Stimulated activated naive CD4-positive, alpha-beta T cell treated with Interleukin-2 at 50 U/mL for 16 hours (primary cell): Measurements from ENCODE around the gene BAHCC1.

Experiments used
- DNase-seq: peaks from one replicate; lab custom pipeline; 2025; lab: John Stamatoyannopoulos, UW

Gene BAHCC1

GRCh38 chr17:81367171-81367570 lies 28.1 kb upstream of the BAHCC1 start:
- DNase-seq, result no peak

DNA sequence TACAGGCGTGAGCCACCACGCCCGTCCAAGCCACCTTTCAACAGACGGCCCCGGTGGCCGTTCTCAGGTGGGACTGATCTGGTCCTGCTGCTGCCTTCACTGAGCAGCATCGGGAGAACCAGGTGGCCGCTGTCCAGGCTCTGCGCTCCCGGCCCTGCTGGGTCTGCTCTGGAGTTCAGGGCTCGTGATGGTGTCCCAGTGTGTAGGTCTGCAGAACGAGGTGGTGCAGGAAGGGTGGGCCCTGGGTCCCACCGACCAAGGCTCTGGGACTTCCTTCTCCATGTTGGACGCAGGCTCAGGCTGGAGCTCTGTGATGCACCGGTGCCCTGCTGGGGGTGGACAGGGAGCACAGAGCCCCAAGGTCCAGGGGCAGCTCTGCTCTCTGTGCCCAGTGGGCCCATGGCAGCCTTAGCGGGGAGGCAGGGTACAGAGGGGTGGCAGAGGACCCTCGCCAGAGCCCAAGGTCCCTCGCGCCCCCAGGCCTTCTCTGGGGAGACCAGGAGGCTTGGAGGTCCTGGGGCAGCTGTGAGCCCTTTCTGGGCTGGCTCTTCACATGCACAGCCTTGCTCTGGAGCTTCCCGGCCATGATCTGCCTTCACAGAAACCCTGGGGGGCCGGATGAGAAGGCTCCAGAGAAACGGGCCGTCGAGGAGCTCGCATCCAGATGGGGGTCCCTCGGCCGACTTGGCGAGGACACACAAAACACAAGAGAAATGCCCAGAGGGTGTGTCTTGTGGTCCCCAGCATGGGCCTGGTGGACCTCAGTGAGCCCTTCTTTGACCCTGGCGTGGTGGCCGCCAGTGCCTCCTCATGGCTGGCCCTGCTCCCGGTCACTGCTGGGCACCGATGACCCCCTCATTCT lies 26.9 kb upstream of the BAHCC1 start:
- no peak for DNase-seq

DNA sequence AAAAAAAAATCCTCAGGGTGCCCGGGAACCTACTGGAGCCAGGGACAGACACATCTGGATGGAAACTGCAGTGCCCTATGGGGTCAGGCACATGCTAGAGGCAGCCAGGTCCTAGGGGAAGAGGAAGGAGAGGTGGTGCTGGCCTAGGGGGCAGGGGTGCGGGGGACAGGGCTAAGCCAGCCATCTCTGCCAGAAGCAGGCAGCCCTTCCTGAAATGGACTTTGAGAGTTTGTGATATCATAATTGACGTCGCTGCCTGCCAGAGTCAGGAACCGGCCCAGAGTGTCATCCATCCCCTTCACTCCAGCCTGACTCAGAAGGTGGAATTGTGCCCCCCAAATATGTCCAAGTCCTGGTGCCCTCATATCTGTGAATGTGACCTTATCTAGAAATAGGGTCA lies 25.0 kb upstream of the BAHCC1 start:
- no peak for DNase-seq

DNA sequence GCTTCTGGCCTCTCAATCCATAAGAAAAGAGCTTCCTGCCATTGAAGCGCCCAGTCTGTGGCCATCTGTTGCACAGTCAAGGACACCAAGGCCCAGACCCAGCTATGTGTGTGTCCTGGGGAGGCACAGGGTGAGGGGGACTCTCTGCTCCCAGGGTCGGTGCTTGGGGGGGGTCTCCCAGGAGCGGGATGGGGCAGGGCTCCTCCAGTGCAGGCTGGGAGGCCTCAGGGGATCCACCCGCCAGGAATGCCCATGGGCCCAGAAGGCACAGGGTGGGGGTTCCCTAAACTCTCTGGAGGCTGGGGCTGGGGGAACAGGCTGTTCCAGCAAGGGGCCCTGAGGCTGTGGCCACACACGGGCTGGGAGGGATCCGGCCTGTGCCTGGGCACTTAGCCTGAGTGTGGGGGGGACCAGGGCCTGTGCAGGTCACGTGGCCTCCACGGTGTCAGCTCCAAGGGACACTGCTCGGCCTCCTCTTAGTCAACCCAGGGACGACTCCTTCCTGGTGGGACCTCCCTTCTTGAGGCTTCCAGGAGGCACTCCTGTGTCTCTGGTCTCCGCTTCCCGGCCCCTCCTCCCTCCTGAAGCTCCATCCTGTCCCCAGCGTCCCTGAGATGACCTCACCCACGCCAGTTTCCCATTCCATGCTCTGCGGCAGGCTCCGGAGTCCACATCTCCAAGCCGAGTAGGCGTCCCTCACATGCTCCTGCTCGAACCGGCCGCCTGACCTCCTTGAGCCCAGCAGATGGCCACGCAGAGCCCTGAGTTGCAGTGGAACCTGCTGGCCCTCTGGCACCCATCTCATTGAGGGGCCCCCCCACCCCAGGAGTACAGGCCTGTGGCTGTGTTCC lies 23.1 kb upstream of the BAHCC1 start:
- no peak for DNase-seq

- no peak for DNase-seq
Observed at GRCh38 chr17:81373536-81374160, 21.6 kb upstream of the BAHCC1 start.

GRCh38 chr17:81374890-81375289 lies 20.4 kb upstream of the BAHCC1 start:
- DNase-seq, result no peak

DNA sequence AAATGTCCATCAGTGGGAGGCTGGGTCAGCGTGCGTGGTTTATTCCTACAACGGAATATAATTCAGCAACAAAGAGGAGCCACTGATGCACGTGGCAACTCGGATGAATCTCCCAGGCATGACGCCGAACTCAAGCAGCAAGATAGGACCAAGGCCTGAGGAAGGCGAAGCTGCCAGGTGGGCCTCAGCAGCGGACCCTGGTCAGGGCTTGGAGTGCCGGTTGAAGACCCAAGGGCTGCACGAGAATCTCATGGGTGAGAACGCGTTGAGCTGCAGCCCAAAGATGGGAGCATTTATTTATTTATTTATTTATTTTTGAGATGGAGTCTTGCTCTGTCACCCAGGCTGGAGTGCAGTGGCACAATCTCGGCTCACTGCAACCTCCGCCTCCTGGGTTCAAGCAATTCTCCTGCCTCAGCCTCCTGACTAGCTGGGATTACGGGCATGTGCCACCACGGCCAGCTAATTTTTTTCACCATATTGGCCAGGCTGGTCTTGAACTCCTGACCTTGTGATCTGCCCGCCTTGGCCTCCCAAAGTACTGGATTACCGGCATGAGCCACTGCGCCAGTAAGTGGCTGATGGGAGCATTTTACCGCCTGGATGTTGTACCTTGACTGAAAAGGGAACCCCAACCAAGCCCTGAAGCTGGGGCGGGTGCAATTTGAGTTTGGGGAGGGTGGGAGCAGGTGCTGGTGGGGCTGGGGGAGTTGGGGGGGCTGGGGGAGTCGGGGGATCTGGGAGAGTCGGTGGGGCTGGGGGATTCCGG lies 18.1 kb upstream of the BAHCC1 start:
- DNase-seq, result no peak

- DNase-seq, result no peak
Observed at GRCh38 chr17:81378941-81379511, 16.2 kb upstream of the BAHCC1 start.

DNA sequence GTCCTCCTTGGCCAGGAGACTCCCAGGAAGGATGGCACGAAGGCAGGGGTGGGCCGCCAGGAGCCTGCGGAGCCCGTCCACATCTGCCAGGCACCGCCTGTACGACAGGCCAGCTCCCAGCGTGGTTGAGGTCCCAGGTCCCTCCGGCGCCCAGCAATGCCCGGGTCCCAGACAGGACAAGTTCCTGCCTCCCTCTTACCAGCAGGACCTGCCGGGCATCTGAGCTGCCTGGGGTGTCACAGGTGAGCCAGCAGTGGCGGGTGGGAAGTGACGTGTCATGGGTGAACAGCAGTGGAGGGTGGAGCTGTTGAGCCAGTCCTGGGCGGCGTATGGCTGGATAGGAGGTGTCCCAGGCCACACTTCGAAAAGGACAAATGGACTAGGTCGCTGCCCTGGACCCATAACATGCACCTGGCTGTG lies 15.7 kb upstream of the BAHCC1 start:
- no peak for DNase-seq

- no peak for DNase-seq
Observed at GRCh38 chr17:81380131-81380530, 15.1 kb upstream of the BAHCC1 start.

- DNase-seq, result no peak
Observed at GRCh38 chr17:81380666-81381518, 14.4 kb upstream of the BAHCC1 start.

- no peak for DNase-seq
Observed at GRCh38 chr17:81381632-81382577, 13.4 kb upstream of the BAHCC1 start.

- no peak for DNase-seq
Observed at GRCh38 chr17:81382851-81383250, 12.4 kb upstream of the BAHCC1 start.

- no peak for DNase-seq
Observed at GRCh38 chr17:81383504-81384421, 11.5 kb upstream of the BAHCC1 start.

GRCh38 chr17:81384929-81385319 lies 10.3 kb upstream of the BAHCC1 start:
- DNase-seq, result no peak

DNA sequence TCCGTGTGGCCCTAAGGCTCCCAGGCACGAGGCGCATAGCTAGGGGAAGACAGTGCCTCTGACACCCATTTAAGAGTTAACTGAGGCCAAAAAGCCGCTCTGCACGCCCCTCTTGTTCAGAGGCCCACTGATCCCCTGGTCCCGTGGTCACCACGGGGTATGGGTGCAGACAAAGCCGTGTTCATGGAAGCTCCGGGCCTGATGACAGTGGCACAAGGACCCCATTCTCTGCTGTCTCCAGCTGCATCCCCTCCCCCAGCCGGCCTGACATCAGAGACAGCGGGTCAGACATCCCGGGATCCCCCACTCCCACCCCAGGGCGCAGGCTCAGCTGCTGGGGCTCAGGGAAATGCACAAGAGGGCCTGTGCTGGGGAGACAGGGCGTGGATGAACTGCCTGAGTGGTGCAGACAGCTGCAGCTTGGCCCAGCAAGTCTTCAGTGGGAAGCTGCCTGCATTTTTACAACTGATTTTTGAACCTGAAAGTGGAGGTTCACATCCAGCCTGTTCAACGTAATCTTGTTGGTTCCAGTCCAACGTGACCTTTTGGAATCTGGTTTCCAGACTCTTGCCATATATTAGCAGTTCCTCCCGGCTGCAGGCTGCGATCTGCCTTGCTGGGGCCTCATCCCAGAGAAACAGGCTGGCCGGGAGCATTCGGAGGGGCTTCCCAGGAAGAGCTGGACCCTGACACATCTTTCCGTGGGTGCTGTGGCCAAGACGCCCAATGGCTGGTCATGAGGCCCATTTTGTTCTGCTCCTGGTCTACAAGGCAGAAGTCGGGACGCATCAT lies 9.7 kb upstream of the BAHCC1 start:
- DNase-seq, result no peak

GRCh38 chr17:81386141-81386645 lies 9.1 kb upstream of the BAHCC1 start:
- no peak for DNase-seq
